Measurements from ENCODE around the gene GSAP. TPM values are rescaled to one million over a fixed set of nuclear protein-coding genes. Genes with fewer than 3 reads are reported as not detected.

GSAP gene
- total RNA-seq, 4 donors from 2014 or later = 12.6 to 22.8 (median 17.0) TPM

DNA sequence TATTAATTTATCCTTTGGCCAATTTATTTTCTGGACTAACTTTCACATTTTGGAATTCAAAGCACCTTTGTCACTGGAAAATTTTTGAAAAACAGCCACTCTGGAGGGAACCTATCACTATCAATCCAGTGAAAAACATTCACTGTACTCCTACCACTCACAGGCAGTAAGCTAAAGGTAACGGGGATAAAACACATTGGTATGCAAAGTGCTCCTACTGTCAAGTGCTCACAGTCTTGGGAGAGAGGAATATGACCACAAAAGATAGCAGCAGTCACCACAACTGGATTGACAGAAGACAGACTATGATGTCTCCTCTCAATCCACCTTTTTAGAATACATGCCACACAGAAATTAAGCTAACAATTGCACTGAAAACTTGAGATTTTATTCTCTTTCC lies 13.3 kb downstream of the GSAP start:
- Histone ChIP-seq H3K4me3 (no peak overlapping the region), H3K27me3 (no peaks in the 10 kb centered on the region), H3K36me3 (no peaks in the 10 kb centered on the region), H3K9me3 (no peaks in the 10 kb centered on the region), H3K4me1 (peaks cover 0 to 6% (median 1%) of the 10 kb centered on the region in 4 donors), H3K27ac (replicated peaks in 1 of 4) (no peak overlapping the region)
- 94% methylated on average over 1 of the region's 1 CpG for WGBS
- intact Hi-C loops (cut with DNase I) = no loop called here
- no peak for DNase-seq (ENCODE audit: extremely low spot score)
- no peak for TF ChIP-seq POLR2A (IDR thresholded peaks at IDR 0.05; ENCODE audit: low read depth)
- TF ChIP-seq EP300 (IDR thresholded peaks at IDR 0.05) = no peak
- no peak for TF ChIP-seq CTCF (IDR thresholded peaks at IDR 0.05)
- TF ChIP-seq POLR2AphosphoS5 (IDR thresholded peaks at IDR 0.05) = no peak

GRCh38 chr7:77401002-77401401 lies 15.1 kb downstream of the GSAP start:
- H3K27me3 ChIP-seq = no peaks in the 10 kb centered on the region
- intact Hi-C loops (cut with DNase I) = no loop called here
- DNase-seq (ENCODE audit: extremely low spot score) = no peak
- peaks cover 0 to 9% (median 0%) of the 10 kb centered on the region in 4 donors for H3K36me3 ChIP-seq
- H3K4me3 ChIP-seq = no peak overlapping the region
- H3K27ac ChIP-seq (replicated peaks in 1 of 4) = no peak overlapping the region
- TF ChIP-seq POLR2A (IDR thresholded peaks at IDR 0.05; ENCODE audit: low read depth) (no peak), POLR2AphosphoS5 (IDR thresholded peaks at IDR 0.05) (no peak), CTCF (IDR thresholded peaks at IDR 0.05) (no peak), EP300 (IDR thresholded peaks at IDR 0.05) (no peak)
- no peaks in the 10 kb centered on the region for H3K9me3 ChIP-seq
- no peaks in the 10 kb centered on the region for H3K4me1 ChIP-seq
- 93% methylated on average over 2 of the region's 2 CpGs for WGBS

- WGBS = 73% methylated on average over 2 of the region's 2 CpGs
- TF ChIP-seq CTCF (IDR thresholded peaks at IDR 0.05) (no peak), EP300 (IDR thresholded peaks at IDR 0.05) (no peak), POLR2A (IDR thresholded peaks at IDR 0.05; ENCODE audit: low read depth) (no peak), POLR2AphosphoS5 (IDR thresholded peaks at IDR 0.05) (no peak)
- Histone ChIP-seq H3K9me3 (no peaks in the 10 kb centered on the region), H3K27me3 (no peaks in the 10 kb centered on the region), H3K4me1 (no peaks in the 10 kb centered on the region), H3K36me3 (peaks cover 0 to 9% (median 2%) of the 10 kb centered on the region in 4 donors), H3K27ac (replicated peaks in 1 of 4) (no peak overlapping the region), H3K4me3 (no peak overlapping the region)
- DNase-seq (ENCODE audit: extremely low spot score) = no peak
- intact Hi-C loops (cut with DNase I) = no loop called here
Observed at GRCh38 chr7:77399816-77400215, 16.3 kb downstream of the GSAP start.

GRCh38 chr7:77396894-77397547 lies 19.1 kb downstream of the GSAP start:
- no peak overlapping the region for H3K27ac ChIP-seq (replicated peaks in 1 of 4)
- H3K36me3 ChIP-seq = peaks cover 0 to 16% (median 8%) of the 10 kb centered on the region in 4 donors
- H3K4me3 ChIP-seq = no peak overlapping the region
- H3K9me3 ChIP-seq = no peaks in the 10 kb centered on the region
- H3K27me3 ChIP-seq = no peaks in the 10 kb centered on the region
- DNase-seq (ENCODE audit: extremely low spot score) = no peak
- 96% methylated on average over 2 of the region's 2 CpGs for WGBS
- TF ChIP-seq POLR2A (IDR thresholded peaks at IDR 0.05; ENCODE audit: low read depth) = no peak
- no peak for TF ChIP-seq CTCF (IDR thresholded peaks at IDR 0.05)
- TF ChIP-seq POLR2AphosphoS5 (IDR thresholded peaks at IDR 0.05) = no peak
- no peak for TF ChIP-seq EP300 (IDR thresholded peaks at IDR 0.05)
- no peaks in the 10 kb centered on the region for H3K4me1 ChIP-seq
- intact Hi-C loops (cut with DNase I) = no loop called here

DNA sequence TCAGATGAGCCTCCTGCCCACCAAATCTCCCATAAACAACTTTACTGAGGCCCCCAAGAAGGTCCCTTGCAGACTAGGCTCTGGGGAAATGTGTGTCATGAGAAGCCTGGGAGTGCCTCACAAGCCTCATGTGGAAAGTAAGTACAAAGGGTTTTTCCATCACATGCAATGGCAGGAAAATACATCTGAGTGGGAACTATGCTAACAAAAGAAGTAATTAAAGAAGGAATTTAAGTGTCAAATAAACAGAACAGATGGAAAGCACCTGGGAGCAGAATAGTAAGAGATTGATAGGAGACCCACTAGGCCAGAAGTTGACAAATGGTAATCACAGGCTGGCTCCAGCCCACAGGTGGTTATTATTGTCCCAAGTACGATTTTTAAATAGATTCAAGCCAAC lies 20.5 kb downstream of the GSAP start:
- no peaks in the 10 kb centered on the region for H3K9me3 ChIP-seq
- peaks cover 0 to 20% (median 10%) of the 10 kb centered on the region in 4 donors for H3K36me3 ChIP-seq
- intact Hi-C loops (cut with DNase I) = no loop called here
- no peak for DNase-seq (ENCODE audit: extremely low spot score)
- 62% methylated on average over 1 of the region's 1 CpG for WGBS
- H3K4me3 ChIP-seq = no peak overlapping the region
- H3K27me3 ChIP-seq = no peaks in the 10 kb centered on the region
- H3K27ac ChIP-seq (replicated peaks in 1 of 4) = no peak overlapping the region
- H3K4me1 ChIP-seq = no peaks in the 10 kb centered on the region
- TF ChIP-seq POLR2A (IDR thresholded peaks at IDR 0.05; ENCODE audit: low read depth) = no peak
- no peak for TF ChIP-seq EP300 (IDR thresholded peaks at IDR 0.05)
- TF ChIP-seq CTCF (IDR thresholded peaks at IDR 0.05) = no peak
- TF ChIP-seq POLR2AphosphoS5 (IDR thresholded peaks at IDR 0.05) = no peak

Data from esophagus muscularis mucosa (tissue), 4 donors.